GM12873 (cell line): ENCODE data around the gene PRTFDC1.

Source experiments
- CTCF ChIP-seq: IDR thresholded peaks from 2 replicates; pipeline ENCODE4 v1.5.1; 2012; ENCODE audit warnings: low read depth, mild to moderate bottlenecking, moderate library complexity, low read length, control low read depth; ENCODE audit not compliant: insufficient read depth; ENCODE audit errors: missing control alignments

PRTFDC1 gene

GRCh38 chr10:24952707-24953645 is 570 bp upstream of the PRTFDC1 start:
- peak; percentile 38 for TF ChIP-seq CTCF

- no peak for TF ChIP-seq CTCF
Measured at GRCh38 chr10:24951201-24952142, 934 bp downstream of the PRTFDC1 start.

GRCh38 chr10:24950439-24950838 is 2.0 kb downstream of the PRTFDC1 start:
- no peak for TF ChIP-seq CTCF

- no peak for TF ChIP-seq CTCF
Measured at GRCh38 chr10:24949616-24950015, 2.8 kb downstream of the PRTFDC1 start.

- no peak for TF ChIP-seq CTCF
Measured at GRCh38 chr10:24947304-24948097, 4.9 kb downstream of the PRTFDC1 start.

GRCh38 chr10:24944512-24945255 is 7.7 kb downstream of the PRTFDC1 start:
- TF ChIP-seq CTCF: no peak
